ENCODE measurements around the gene CUX1.

DNA sequence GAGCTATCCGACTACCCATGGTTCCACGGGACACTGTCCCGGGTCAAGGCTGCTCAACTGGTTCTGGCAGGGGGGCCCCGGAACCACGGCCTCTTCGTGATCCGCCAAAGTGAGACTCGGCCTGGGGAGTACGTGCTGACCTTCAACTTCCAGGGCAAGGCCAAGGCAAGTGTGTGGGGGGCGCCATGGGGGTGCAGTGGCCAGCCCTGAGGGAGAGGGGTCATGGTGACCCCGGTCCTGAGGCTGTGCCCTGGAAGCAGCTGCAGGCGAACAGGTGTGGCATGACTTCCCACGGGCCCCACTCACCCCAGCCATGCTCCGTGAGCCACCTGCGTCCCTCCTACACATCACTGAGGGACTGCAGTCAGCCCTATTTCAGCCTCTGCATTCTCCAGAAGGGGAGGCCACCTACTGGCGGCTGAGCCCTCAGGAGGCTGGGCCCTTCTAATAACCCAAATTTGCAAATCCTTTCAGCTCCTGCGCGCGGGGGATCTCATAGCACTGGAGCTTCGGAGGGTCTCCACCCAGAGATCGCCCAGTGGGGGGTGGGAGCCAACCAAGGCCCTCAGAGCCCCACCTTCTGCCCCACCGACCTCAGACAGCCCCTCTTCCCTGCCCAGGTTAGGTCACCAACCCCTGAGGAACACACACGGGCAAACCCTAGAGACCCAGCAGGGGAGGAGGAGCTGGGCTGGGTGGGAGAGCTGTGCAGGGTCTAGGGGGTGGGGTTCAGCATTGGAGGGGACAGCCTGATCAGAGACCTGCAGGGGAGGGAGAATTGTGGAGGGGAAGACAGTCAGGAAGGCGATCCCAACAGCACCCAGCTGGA, 500.0 kb downstream of the CUX1 start:
- TF ChIP-seq GATA2 (IDR thresholded peaks at IDR 0.05; ENCODE audit: low read depth, low read length) = no peak
- TF ChIP-seq GATA3 (IDR thresholded peaks at IDR 0.05; ENCODE audit: low read depth, low read length) = no peak

All from SH-SY5Y (cell line).